ENCODE results near the gene UNC5A. TPM values are rescaled to one million over a fixed set of nuclear protein-coding genes. Genes with fewer than 3 reads are reported as not detected.

Gene UNC5A
- total and polyA plus RNA-seq, 3 donors from 2014 or later = 1.7 to 2.0 (median 1.8) TPM

DNA sequence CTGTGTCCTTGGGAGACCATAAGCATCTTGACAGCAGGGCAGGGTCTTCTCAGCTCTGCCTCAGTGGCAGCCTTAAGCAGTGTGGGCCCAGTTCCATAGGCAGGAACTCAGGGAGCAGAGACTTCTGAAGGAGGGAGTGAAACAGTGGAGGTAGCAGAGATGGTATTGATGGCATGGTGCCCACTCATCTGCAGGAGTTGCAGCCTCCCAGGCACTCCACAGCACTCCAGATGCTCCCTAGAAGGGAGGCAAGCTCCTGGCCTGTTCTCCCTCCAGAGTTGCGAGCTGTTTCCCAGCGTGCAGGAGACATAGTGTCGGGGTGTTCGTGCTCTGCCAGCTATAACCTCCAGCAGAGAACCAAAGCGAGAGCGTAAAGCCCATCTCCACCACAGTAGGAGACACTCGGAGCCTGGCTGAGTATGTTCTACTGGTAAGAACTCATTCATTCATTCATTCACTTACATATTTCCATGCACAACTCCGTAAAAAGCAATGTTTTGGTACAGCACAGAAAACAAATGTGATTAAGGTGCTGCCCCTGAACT, 31.4 kb upstream of the UNC5A start:
- no peaks in the 10 kb centered on the region for H3K9me3 ChIP-seq
- H3K4me1 ChIP-seq = no peaks in the 10 kb centered on the region
- no peaks in the 10 kb centered on the region for H3K27me3 ChIP-seq
- no peaks in the 10 kb centered on the region for H3K36me3 ChIP-seq (ENCODE audit: low read depth, missing control alignments)
- TF ChIP-seq, protein P1, sequence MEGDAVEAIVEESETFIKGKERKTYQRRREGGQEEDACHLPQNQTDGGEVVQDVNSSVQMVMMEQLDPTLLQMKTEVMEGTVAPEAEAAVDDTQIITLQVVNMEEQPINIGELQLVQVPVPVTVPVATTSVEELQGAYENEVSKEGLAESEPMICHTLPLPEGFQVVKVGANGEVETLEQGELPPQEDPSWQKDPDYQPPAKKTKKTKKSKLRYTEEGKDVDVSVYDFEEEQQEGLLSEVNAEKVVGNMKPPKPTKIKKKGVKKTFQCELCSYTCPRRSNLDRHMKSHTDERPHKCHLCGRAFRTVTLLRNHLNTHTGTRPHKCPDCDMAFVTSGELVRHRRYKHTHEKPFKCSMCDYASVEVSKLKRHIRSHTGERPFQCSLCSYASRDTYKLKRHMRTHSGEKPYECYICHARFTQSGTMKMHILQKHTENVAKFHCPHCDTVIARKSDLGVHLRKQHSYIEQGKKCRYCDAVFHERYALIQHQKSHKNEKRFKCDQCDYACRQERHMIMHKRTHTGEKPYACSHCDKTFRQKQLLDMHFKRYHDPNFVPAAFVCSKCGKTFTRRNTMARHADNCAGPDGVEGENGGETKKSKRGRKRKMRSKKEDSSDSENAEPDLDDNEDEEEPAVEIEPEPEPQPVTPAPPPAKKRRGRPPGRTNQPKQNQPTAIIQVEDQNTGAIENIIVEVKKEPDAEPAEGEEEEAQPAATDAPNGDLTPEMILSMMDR (IDR thresholded peaks at IDR 0.05) = no peak
- TF ChIP-seq POLR2A (IDR thresholded peaks at IDR 0.05) = no peak
- no peak for DNase-seq
- H3K27ac ChIP-seq = no peak overlapping the region
- WGBS, 2 donors = 92 to 98% methylated on average over 8 of the region's 8 CpGs
- intact Hi-C loops (cut with DNase I; ENCODE audit: low total_unique reads) = no loop called here
- H3K4me3 ChIP-seq = no peak overlapping the region

DNA sequence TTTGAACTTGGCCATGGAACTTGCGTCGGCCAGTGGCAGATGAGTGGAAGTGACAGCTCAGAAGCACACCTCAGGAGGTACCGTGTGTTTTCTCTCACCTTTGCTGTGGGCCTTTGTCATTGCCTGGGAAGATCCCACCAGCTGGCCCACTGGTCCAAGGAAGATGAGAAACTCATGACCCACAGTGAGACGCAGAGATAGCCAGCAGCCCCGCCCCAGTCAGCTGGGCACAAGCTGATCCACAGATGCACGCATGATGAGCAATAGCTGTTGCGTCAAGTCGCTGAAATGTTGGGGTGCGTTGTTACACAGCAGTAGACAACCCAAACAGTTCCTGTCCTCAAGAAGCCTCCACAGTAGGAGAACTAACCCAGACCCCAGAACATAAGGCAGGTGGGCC, 30.8 kb upstream of the UNC5A start:
- Histone ChIP-seq H3K4me3 (no peak overlapping the region), H3K4me1 (no peaks in the 10 kb centered on the region), H3K9me3 (no peaks in the 10 kb centered on the region), H3K27me3 (no peaks in the 10 kb centered on the region), H3K36me3 (ENCODE audit: low read depth, missing control alignments) (no peaks in the 10 kb centered on the region), H3K27ac (no peak overlapping the region)
- WGBS, 2 donors = 91 to 95% methylated on average over 7 to 9 of the region's 9 CpGs
- intact Hi-C loops (cut with DNase I; ENCODE audit: low total_unique reads) = no loop called here
- TF ChIP-seq, protein P1 (IDR thresholded peaks at IDR 0.05) = no peak
- TF ChIP-seq POLR2A (IDR thresholded peaks at IDR 0.05) = no peak
- DNase-seq = no peak

DNA sequence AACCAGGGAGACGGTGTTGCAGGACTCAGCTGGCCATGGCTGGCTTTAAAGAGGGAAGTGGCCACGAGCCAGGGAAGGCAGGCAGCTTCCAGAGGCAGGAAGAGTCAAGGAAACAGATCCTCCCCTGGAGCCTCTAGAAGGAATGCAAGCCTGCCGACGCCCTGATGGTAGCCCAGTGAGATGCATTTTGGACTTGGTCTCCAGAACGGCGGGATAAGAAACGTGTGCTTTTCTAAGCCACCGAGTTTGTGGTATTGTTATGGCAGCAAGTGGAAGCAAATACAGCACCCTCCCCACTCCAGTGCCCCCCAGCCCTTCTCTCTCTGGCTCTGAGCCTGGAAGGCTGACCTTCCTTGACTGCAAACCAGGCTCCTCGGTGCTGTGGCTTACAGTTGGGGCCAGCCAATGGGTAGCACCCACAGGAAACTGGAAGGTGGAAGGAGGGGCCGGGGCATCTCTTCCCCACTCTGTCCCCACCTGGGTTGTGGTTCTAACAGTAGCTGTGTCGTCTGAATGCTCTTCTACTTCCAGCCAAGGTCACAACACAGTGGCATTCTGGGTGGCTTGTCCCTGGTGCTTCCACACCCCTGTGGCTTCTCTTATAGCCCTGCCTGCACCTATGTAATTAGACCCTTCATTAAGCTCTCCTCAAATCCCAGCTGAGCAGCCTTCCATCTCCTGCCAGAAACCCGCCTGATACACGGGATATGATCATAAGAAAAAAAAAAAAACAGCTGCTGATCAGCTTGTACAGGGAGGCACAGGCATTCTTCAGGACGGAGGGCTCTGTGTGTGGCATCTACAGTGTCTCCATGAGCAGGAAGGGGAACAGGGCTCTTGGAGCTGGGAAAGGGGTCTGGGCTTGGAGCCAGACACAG, 29.9 kb upstream of the UNC5A start:
- 59 to 60% methylated on average over 14 of the region's 14 CpGs for WGBS, 2 donors
- no peaks in the 10 kb centered on the region for H3K36me3 ChIP-seq (ENCODE audit: low read depth, missing control alignments)
- H3K9me3 ChIP-seq = no peaks in the 10 kb centered on the region
- H3K27ac ChIP-seq = no peak overlapping the region
- no peak for DNase-seq
- H3K27me3 ChIP-seq = no peaks in the 10 kb centered on the region
- no peak overlapping the region for H3K4me3 ChIP-seq
- no peak for TF ChIP-seq POLR2A (IDR thresholded peaks at IDR 0.05)
- TF ChIP-seq, protein P1 (IDR thresholded peaks at IDR 0.05) = no peak
- no peaks in the 10 kb centered on the region for H3K4me1 ChIP-seq
- intact Hi-C loops (cut with DNase I; ENCODE audit: low total_unique reads) = no loop called here

DNA sequence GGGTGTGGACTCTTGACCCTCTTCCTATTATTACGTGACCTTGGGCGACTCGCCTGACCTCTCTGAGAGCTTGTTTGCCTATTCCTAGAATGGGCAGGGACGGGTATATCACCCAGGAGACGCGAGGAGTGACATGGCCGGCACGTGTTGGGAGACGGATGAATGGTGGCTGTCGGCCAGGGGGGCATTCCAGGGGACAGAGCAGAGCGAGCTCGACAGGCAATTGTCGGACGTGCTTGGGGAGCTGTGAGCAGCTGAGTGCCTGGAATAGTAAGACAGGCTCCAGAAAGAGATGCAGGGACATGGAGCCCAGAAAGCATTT, 29.3 kb upstream of the UNC5A start:
- TF ChIP-seq, protein P1 (IDR thresholded peaks at IDR 0.05) = no peak
- TF ChIP-seq POLR2A (IDR thresholded peaks at IDR 0.05) = no peak
- WGBS, 2 donors = 42% methylated on average over 14 of the region's 14 CpGs
- no peak overlapping the region for H3K27ac ChIP-seq
- no peaks in the 10 kb centered on the region for H3K27me3 ChIP-seq
- intact Hi-C loops (cut with DNase I; ENCODE audit: low total_unique reads) = no loop called here
- no peak for DNase-seq
- no peaks in the 10 kb centered on the region for H3K4me1 ChIP-seq
- no peaks in the 10 kb centered on the region for H3K9me3 ChIP-seq
- no peaks in the 10 kb centered on the region for H3K36me3 ChIP-seq (ENCODE audit: low read depth, missing control alignments)
- H3K4me3 ChIP-seq = no peak overlapping the region

Data from testis (tissue), 3 donors.